Measurements from ENCODE around the gene RCC2.
A peak's percentile ranks its signal among the peaks of the same experiment; 100 is the strongest.

The RCC2 gene

DNA sequence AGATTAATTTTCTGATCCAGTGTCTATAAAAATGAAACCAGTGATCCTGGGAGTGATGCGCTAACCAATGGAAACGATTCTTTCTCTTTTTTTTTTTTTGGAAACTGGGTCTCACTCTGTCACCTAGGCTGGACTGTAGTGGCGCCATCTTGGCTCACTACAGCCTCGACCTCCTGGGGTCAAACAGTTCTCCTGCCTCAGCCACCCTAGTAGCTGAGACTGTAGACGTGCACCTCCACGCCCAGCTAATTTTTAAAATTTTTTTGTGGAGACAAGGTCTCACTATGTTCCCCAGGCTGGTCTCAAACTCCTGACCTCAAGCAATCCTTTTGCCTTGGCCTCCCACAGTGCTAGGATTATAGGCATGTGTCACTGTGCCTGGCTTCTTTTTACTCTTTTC lies 3.4 kb upstream of the RCC2 start:
- DNase-seq (ENCODE audit: low spot score), result no peak

GRCh38 chr1:17441993-17442357 lies 2.5 kb upstream of the RCC2 start:
- no peak for DNase-seq (ENCODE audit: low spot score)

DNA sequence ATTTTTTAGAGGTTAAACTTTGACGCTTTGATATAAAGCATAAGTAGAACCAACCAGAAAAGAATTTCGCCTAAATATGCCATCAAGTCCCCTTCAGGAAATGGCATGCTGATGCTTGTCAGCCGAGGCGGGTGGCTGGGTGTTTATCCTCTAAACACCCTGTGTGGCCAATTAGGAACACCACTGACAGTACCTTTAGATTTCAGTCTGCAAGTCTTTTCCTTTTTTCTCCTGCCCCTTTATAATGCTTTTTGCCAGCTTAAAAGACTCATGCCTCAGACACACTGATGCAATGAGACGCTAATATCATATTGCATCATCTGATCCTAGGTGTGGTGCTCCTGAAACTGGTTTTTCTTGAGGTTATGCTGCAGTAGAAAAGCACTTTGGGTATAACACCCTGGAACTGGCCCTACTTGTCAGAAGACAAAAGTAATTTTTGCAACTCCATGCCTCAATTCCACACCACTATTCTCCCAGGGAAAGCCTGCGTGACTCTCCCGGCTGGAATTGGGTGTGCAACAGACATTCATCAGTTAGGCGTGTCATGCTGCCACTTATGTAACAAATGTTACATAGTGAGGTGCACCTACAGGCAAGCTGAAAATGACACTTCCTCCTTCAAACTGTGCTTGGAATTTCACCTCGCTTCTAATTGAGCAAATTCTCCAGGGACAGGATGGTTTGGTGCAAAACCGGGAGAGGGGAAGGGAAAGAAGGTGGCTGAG lies 2.0 kb upstream of the RCC2 start:
- no peak for DNase-seq (ENCODE audit: low spot score)

DNA sequence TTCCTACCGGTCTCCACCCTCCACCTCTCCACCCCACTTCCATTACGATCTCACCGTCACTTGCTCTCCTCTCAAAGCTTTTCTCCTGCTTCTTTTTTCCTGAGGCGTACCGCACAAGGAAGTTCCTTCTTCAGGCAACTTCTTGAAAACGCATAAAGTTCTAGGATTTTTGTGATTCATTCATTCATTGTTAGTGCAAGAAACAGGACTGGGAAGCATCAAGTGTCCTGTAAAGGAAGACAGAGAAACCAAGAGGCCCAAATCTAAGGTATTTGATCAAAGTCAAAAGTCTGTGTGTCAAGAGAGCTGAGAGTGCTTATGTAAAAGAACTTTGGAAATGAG lies 1.3 kb upstream of the RCC2 start:
- no peak for DNase-seq (ENCODE audit: low spot score)

DNA sequence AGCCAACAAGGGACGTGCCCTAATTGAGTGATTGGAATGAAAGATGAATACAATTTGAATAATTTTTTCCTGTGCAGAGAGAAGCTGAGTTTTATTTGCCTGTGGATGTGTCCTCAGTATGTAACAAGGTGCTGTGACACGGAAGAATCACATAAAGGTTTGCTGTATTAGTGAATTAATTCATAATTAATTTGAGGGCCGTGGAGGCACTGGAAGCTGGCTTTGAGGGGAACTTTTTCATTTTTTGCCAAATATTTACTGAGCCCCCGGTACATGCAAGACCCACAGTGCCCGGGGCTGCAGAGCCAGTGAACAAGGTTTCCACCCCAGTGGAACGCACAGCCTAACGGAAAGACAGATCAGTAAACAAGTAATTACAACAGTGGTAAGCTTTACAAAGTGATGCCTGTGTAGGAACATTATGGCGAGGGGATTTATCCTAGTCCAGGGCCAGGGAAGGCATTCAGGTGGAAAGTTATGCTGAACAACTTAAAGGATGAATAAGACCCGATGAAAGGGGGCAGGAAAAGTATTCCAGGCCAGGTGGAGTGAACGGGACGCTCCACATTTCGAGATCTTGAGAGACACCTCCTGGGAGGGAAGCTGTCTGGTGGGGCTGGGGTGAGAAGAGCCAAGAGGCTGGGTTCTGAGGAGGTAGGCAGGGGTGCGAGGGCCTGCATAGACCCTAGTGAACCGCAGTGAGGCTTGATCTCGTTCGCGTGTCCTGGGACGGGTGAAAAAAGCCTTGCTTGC lies 773 bp upstream of the RCC2 start:
- no peak for DNase-seq (ENCODE audit: low spot score)

- peak; percentile 63 for DNase-seq (ENCODE audit: low spot score)
Measured at GRCh38 chr1:17438318-17439249, 893 bp downstream of the RCC2 start.

- DNase-seq (ENCODE audit: low spot score), result peak; percentile 96
Measured at GRCh38 chr1:17437580-17438317, 1.7 kb downstream of the RCC2 start.

GRCh38 chr1:17437260-17437579 lies 2.3 kb downstream of the RCC2 start:
- DNase-seq (ENCODE audit: low spot score), result no peak

- no peak for DNase-seq (ENCODE audit: low spot score)
Measured at GRCh38 chr1:17436380-17437174, 2.9 kb downstream of the RCC2 start.

DNA sequence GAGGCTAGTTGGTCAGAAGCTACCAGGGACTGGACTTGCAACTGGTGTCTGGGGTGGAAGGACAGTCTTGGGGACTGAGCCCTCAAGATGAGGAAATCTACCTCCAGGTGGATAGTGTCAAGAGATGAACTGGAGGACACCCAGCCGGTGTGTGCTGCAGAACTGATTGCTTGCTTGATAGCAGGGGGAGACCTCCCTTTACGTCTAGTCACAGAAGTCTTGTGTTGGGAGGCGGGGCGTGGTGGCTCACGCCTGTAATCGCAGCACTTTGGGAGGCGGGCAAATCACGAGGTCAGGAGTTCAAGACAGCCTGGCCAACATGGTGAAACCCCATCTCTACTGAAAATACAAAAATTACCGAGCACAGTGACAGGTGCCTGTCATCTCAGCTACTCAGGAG lies 4.9 kb downstream of the RCC2 start:
- DNase-seq (ENCODE audit: low spot score), result no peak

DNA sequence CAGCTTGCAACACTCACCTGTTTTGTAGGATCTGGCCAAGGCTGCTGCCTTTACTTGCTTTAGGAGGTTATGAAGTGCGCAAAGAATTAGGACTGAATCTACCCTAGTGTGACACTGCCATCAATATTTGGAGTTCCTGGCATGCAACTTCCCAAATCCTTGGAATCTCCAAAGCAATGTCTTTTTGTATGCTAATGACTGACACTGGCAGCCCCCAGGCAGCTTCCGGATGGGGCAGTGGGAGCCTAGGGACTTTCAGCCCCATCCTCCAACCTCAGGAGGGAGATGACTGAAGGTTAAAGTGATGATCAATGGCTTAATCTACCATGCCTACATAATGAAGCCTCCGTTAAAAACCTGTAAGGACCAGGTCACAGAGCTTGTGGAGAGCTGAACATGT lies 5.5 kb downstream of the RCC2 start:
- DNase-seq (ENCODE audit: low spot score), result no peak

DNA sequence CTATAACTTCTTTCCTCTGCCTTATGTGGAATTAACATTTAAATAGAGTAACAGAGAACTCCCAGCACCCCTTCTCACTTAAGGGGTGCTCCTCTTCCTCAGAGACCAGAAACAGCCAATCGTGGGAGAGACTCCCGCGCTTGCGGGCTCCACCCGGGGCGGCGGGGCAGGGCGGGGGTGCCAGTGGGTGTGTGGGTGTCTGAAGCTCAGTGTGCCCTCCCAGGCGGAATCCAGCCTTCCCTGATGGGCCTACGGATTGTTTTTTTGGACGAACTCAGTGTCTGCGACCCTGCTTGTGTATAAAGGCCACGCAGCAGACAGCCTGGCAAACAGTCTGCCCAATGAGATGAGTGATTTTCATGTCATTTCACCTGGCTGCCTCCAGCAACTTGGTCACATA lies 6.2 kb downstream of the RCC2 start:
- DNase-seq (ENCODE audit: low spot score), result no peak

- no peak for DNase-seq (ENCODE audit: low spot score)
Measured at GRCh38 chr1:17432412-17432811, 7.1 kb downstream of the RCC2 start.

DNA sequence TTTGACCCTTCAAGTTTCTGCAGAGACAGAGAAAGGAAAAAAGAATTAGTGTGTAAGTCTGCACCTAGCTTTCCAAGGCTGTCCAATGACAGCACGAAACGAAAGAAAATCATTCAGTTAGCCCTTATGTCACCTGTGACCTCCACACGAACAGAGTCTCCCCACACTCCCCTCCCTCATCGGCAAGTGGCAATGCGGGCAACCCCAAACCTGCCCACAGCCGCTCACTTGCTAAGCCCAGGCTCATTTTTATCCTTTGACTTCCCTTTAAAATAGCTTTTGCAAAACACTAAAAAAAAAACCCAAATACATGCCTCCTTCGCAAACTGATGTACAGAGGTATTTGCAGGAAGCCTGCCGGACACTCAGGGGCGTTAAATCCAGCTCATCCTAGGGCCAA lies 10.3 kb downstream of the RCC2 start:
- no peak for DNase-seq (ENCODE audit: low spot score)

GRCh38 chr1:17427696-17428660 lies 11.5 kb downstream of the RCC2 start:
- DNase-seq (ENCODE audit: low spot score), result no peak

DNA sequence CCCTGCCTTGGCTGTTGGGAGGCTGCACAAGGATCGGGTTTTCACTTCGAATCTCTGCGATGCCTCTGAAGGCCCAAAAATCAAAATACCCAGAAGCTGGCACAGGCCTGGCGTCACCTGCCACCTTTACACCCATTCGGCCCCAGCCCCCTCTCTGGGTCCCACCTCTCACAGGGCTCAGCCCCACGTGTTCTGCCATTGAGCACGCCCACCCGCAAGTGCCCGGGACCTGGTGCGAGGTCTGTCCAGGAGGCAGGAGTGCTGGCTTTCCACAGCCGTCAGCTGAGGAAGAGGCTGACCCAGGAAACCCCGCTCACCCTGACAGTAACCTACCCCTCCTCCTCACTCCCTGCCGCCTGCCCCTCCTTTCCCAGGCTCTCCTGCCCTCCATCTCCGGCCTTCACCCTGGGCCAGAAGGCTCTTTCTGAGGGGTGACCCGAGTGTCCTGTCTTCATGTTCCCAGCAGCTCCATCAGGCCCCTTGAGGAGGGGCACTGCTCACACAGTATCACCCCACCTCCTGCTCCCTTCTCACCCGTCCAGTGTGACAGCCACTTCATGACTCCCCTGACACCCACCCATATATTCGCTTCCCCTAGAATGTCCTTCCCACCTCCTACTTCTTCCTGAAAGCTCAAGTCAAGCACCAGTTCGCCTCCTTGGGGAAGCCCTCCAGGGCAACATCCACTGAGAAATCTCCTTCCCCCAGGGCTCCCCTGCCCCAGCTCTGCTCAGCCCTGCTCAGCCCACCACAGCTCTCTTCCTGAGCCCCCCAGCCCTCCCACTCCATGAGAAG lies 13.5 kb downstream of the RCC2 start:
- DNase-seq (ENCODE audit: low spot score), result no peak

DNA sequence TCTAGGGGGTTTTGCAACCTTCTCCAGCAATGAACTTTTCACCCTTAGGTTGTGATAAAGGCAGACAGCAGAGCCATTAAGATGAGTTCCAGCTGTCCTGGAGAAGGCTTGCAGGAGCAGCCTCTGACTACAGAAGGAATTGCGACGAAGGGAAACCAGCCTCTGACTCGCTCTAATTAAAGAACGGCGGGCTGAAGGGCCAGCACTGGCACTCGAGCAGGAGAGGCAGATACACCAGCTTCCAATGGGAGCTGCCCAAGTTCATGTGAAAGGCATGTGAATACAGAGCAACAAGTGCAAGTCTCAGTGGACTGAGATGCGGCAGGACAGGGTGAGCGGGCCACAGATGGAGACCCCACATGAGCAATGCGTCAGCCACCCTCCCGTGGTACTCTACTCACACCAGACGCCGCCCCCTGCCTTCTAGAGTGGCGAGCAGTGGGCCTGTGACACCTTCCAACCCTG lies 15.7 kb downstream of the RCC2 start:
- DNase-seq (ENCODE audit: low spot score), result peak; percentile 61

- DNase-seq (ENCODE audit: low spot score), result no peak
Measured at GRCh38 chr1:17422461-17422860, 17.0 kb downstream of the RCC2 start.

GRCh38 chr1:17420391-17420918 lies 19.0 kb downstream of the RCC2 start:
- no peak for DNase-seq (ENCODE audit: low spot score)
